ENCODE measurements around the gene VAV2. TPM values are rescaled to one million over a fixed set of nuclear protein-coding genes. Genes with fewer than 3 reads are reported as not detected.

The VAV2 gene
- total RNA-seq, 2 donors from 2014 or later, result 3.4 to 6.0 TPM

- Histone ChIP-seq H3K27me3 (no peaks in the 10 kb centered on the region), H3K4me3 (no peak overlapping the region), H3K36me3 (no peaks in the 10 kb centered on the region), H3K9me3 (no peaks in the 10 kb centered on the region), H3K27ac (peak overlapping the region in 1 of 2 donors; percentile 43), H3K4me1 (peaks cover 0 to 26% of the 10 kb centered on the region in 2 donors)
- no peak for DNase-seq (ENCODE audit: low spot score)
- no peak for TF ChIP-seq CTCF (IDR thresholded peaks at IDR 0.05)
These were observed 59.5 kb downstream of the VAV2 start for GRCh38 chr9:133932633-133933032.

- no peak for DNase-seq (ENCODE audit: low spot score)
- Histone ChIP-seq H3K36me3 (no peaks in the 10 kb centered on the region), H3K4me3 (no peak overlapping the region), H3K27me3 (no peaks in the 10 kb centered on the region), H3K4me1 (peaks cover 0 to 26% of the 10 kb centered on the region in 2 donors), H3K27ac (peak overlapping the region in 1 of 2 donors; percentile 43), H3K9me3 (no peaks in the 10 kb centered on the region)
- no peak for TF ChIP-seq CTCF (IDR thresholded peaks at IDR 0.05)
These were observed 59.9 kb downstream of the VAV2 start for GRCh38 chr9:133932181-133932580.

- H3K4me3 ChIP-seq, result no peak overlapping the region
- no peak overlapping the region for H3K27ac ChIP-seq
- no peak for DNase-seq (ENCODE audit: low spot score)
- H3K27me3 ChIP-seq, result no peaks in the 10 kb centered on the region
- no peaks in the 10 kb centered on the region for H3K9me3 ChIP-seq
- no peaks in the 10 kb centered on the region for H3K36me3 ChIP-seq
- peaks cover 0 to 22% of the 10 kb centered on the region in 2 donors for H3K4me1 ChIP-seq
- TF ChIP-seq CTCF (IDR thresholded peaks at IDR 0.05), result no peak
These were observed 61.2 kb downstream of the VAV2 start for GRCh38 chr9:133930682-133931485.

GRCh38 chr9:133930046-133930681 lies 62.0 kb downstream of the VAV2 start:
- Histone ChIP-seq H3K27ac (no peak overlapping the region), H3K36me3 (no peaks in the 10 kb centered on the region), H3K4me1 (peaks cover 0 to 15% of the 10 kb centered on the region in 2 donors), H3K9me3 (no peaks in the 10 kb centered on the region), H3K4me3 (no peak overlapping the region), H3K27me3 (no peaks in the 10 kb centered on the region)
- DNase-seq (ENCODE audit: low spot score), result no peak
- no peak for TF ChIP-seq CTCF (IDR thresholded peaks at IDR 0.05)

GRCh38 chr9:133929599-133929998 lies 62.5 kb downstream of the VAV2 start:
- DNase-seq (ENCODE audit: low spot score), result no peak
- H3K27ac ChIP-seq, result no peak overlapping the region
- no peak overlapping the region for H3K4me3 ChIP-seq
- H3K27me3 ChIP-seq, result no peaks in the 10 kb centered on the region
- TF ChIP-seq CTCF (IDR thresholded peaks at IDR 0.05), result no peak
- H3K36me3 ChIP-seq, result no peaks in the 10 kb centered on the region
- H3K9me3 ChIP-seq, result no peaks in the 10 kb centered on the region
- H3K4me1 ChIP-seq, result peaks cover 0 to 11% of the 10 kb centered on the region in 2 donors
